NCI-H1048 (cell line): Measurements from ENCODE around the gene ASPSCR1.
"Not testable (repeated sequence)": the region's sequence is repeated elsewhere in the genome, so short reads cannot be mapped to it uniquely, and the experiment has no call there.

Experiments
- DNase-seq: peaks from one replicate; lab custom pipeline; 2025; lab: John Stamatoyannopoulos, UW

ASPSCR1 gene

DNA sequence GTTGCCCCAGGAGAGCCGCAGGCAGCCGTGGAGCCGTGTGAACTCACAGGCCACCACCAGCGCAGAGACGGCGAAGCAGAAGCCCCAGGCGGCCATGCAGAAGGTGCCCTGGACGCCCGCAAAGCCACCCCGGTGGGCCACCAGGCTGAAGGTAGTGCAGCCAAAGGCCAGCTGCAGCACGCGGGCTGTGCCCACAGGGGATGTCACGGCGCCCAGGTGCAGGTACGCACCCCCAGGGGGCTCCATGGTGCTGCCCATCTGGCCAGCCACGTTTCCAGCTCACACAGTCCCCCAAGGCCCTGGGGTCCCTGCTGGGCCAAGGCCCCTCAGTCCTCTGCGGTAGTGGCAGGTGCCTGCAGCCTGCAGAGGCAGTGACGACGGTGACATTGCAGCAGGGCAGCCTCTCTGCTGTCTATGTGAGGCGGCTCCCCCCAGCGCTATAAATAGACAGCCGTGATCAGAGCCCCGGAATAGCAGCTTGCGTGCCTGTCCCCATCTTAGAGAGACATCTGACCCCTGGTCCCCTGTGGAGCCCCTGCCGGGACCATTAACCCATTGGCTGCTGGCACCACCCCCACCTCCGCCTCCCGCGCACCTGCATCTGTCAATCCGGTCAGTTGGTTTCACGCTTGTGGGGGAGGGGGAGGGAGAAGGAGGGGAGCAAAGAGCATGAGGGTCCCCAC lies 35.8 kb upstream of the ASPSCR1 start:
- no peak for DNase-seq

DNA sequence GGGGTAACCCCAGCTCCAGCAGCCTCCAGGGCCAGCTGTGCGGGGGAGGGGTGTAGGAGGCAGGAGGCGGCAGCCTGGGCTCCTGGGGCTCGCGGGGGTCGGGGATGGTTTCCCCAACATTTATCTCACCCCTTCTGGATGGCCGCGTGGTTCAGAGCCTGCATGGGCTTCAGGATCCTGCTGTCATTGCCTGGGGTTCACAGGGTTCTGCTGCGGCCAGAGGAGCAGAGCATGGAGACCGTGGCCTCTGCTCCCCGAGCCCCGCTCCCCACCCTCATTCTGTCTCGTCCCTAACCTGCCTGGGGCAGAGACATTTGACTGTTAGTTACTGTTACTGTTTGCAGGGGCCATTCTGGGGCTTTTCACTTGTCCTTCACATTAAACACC lies 35.3 kb upstream of the ASPSCR1 start:
- no peak for DNase-seq

DNA sequence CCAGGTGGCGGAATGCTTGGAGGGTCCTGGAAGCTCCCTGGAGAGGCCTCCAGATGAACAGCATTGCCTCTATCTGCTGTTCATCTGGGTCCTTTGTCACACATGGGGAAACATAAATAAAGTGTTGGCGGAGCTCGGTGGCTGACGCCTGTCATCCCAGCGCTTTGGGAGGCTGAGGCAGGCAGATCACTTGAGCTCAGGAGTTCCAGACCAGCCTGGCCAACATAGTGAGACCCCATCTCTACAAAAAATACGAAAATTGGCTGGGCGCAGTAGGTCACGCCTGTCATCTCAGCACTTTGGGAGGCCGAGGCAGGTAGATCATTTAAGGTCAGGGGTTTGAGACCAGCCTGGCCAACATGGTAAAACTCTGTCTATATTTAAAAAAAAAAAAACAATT lies 32.6 kb upstream of the ASPSCR1 start:
- no peak for DNase-seq

DNA sequence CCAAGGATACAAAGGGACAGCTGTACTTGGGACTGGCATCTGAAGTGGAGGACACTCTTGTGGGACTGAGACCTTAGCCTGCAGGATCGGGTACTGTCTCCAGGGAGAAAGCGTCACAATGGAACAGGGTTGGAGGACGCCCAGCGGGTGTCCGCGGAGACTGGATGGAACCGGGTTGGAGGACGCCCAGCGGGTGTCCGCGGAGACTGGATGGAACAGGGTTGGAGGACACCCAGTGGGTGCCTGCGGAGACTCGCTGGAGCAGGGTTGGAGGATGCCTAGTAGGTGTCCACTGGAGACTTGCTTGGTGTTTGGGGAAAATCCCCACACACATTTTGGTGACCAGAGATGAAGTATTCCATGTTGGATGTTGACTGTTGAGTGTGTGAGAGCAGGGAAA lies 30.2 kb upstream of the ASPSCR1 start, which contains the start of gene MYADML2:
MYADML2 (minus strand) TSS at position 45 of the 400 bp plus-strand sequence. CDS start 5,492 bp downstream, outside the sequence.
- DNase-seq, result no peak

DNA sequence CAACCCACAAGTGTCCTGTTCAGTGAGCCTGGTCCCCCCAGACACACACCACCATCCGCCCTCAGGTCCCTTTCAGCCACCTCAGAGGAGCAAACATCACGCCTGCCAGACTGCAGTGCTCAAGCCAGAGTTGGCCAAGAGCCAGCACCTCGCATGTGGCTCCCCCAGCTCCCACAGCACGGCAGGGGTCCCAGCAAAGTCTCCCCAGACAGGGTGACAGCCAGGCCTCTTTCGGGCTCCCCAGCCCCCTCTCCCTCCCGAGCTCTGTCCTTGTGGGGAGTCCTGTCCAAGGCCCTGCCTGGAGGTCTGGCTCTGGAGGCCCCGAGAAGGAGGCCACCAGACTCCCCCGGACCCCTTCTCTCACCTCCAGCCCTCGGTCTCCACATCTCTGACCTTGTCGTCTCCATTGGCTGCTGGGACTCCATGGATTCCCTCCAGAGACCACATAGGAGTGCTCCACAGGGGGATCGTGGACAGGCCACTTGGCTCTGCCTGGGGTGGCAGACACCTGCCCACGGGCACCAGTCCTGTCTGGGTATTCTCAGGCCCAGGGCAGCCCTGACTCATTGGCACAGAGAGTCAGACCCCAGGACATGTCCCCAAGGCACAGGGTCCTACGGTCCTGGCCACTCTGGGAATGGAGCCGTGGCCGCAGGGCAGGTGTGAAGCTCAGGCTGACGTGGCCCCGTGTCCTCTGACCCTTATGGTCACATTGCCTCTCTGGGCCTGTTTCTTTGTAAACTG lies 28.6 kb upstream of the ASPSCR1 start:
- DNase-seq, result no peak

DNA sequence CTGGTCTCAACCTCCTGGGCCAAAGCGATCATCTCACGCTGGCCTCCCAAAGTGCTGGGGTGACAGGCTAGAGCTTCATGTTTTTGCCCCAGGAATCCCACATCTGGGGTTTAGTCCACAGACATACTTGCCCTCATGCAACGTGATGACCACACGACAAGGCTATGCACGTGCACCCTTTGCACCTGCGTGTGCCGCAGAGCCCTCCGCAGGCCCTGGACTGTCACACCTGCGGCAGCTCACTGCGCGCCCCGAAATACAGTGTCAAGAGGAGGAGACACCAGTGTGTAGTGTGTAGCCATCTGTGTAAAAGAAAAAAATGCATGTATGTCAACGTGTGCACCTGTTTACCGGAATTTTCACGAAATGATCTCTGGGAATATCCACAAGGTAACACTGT lies 26.9 kb upstream of the ASPSCR1 start:
- DNase-seq, result no peak

DNA sequence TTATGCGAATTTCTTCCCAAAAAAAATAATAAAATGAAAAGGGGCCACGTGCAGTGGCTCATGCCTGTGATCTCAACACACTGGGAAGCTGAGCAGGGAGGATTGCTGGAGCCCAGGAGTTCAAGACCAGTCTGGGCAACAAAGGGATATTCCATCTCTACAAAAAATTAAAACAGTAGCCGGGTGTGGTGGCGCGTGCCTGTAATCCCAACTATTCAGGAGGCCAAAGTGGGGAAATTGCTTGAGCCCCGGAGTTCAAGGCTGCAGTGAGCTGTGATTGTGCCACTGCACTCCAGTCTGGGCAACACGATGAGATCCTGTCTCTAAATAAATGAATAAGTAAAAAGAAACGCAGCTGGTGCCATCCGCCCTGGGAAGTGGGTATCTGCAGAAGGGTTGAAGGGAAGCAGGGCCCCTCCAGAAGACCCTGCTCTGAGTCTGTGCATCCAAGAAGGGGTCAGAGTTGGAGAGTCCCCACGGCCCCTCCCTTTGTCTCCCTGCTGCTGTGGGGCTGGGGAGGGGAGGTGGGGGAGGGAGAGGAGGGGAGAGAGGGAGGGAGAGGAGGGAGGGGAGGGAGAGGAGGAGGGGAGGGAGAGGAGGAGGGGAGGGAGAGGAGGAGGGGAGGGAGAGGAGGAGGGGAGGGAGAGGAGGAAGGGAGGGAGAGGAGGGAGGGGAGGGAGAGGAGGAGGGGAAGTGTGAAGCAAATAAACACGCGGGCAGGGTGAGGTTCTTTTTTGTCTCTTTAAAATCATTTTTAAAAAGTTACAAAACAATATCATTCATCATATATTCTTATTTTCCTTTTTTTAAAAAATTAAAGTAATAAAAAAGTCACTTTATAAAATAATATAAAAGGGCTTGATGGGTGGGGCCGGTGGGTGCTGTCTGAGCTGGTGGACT lies 25.4 kb upstream of the ASPSCR1 start:
- no peak for DNase-seq

DNA sequence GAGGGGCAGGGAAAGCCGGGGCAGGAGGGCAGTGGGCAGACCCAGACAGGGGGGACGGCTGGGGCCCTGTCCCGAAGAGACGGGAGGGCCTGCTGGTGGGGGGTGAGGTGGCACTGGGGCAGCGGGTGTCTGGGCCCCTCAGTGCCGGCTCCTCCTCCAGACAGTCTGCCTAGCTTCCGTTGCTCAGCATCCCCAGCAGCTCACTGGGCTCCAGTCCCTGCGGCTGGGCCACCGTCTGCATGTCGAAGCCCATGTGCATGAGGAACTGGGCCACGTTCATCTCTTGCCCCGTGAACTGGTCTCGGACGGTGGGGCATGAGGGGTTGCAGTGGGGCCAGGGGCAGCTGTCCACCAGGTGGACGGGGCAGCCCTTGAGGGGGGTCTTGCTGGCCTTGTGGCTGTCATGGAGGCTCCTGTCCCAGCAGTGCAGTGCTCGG lies 24.6 kb upstream of the ASPSCR1 start:
- no peak for DNase-seq

DNA sequence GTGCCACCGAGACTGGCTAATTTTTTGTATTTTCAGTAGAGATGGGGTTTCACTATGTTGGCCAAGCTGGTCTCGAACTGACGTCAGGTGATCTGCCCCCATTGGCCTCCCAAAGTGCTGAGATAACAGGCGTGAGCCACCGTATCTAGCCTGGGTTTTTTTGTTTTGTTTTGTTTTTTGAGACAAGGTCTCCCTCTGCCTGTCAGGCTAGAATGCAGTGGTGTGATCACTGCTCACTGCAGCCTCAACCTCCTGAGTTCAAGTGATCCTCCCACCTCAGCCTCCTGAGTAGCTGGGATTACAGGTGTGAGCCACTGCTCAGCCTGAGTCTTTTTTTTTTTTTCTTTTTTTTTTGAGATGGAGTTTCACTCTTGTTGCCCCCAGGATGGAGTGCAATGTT lies 24.0 kb upstream of the ASPSCR1 start:
- DNase-seq, result not testable (repeated sequence)

DNA sequence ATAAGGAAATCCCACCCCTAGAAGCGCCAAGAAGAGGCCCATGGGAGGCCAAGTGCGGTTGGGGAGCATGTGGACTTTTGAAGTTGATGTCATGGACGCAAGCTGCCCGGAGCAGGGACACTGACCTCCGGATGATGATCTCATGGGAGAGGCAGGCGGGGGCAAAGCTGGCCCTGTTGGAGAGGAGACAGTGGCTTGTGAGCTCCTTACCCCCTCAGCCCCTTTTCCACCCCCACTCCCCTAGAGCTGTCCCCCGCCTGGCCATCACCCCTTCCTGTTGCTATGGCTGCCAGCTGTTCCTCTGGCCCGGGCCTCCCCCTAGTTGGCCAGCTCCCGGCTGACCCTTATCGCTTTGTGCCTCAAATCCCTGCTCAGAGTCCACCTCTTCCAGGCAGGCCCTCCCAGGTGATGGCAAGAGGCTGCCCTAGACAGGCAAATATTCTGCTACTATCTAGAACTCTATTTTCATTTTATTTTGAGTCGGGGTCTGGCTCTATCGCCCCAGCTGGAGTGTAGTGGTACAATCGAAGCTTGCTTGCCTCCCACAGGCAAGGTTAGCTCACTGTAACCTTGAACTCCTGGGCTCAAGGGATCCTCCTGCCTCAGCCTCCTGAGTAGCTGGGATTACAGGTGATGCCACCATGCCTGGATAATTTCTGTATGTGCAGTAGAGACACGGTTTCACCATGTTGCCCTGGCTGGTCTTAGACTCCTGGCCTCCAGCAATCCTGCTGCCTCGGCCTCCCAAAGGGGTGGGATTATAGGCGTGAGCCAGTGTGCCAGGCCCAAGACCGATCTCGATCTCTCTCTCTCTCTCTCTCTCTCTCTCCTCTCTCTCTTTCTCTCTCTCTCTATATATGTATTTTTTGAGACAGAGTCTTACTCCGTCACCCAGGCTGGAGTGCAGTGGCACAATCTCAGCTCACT lies 23.0 kb upstream of the ASPSCR1 start:
- no peak for DNase-seq

DNA sequence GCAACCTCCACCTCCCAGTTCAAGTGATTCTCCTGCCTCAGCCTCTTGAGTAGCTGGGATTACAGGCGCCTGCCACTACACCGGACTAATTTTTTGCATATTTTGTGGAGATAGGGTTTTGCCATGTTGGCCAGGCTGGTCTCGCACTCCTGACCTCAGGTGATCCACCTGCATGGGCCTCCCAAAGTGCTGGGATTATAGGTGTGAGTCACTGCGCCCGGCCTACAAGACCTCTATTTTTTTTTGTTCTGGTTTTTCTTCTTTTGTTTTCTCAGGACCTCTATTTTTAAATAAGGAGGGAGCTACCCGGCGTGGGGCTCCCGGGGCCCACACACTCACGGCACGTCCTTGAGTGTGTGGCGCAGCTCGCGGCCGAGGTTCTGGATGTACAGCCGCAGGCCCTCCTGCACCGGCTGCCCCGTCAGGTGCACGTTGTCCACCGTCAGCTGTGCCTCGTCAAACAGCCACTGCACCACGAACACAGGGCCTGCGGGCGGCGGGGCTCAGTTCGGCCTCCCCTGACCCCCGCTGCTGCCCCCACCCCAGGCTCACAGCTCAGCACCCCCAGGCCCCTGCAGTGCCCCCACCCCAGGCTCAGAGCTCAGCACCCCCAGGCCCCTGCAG lies 22.3 kb upstream of the ASPSCR1 start:
- DNase-seq, result no peak

DNA sequence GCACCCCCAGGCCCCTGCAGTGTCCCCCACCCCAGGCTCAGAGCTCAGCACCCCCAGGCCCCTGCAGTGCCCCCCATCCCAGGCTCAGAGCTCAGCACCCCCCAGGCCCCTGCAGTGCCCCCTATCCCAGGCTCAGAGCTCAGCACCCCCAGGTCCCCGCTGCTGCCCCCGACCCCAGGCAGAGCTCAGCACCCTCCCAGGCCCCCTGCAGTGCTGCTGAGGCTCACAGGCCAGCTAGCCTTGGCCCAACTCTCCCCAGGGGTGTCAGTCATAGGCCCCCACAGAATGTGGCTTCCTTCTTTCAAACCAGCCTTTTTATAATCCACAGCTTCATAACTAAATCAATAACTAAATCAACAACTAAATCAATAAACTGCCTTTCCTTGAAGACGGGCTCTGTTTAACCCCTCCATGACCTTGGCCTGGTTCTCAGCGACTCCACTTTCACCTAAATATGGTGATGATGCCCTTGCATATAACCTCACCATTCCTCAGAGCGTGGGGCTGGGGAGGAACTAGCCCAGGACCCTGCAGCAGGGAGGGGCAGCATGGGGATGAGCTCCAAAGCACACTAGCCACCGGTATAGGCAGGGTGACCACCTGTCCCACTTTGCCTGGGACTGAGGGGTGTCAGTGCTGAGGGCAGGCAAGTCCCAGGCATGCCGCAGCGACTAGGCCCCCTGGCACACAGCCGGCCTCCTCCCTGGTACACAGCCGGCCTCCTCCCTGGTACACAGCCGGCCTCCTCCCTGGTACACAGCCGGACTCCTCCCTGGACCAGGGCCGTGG lies 21.5 kb upstream of the ASPSCR1 start:
- no peak for DNase-seq

DNA sequence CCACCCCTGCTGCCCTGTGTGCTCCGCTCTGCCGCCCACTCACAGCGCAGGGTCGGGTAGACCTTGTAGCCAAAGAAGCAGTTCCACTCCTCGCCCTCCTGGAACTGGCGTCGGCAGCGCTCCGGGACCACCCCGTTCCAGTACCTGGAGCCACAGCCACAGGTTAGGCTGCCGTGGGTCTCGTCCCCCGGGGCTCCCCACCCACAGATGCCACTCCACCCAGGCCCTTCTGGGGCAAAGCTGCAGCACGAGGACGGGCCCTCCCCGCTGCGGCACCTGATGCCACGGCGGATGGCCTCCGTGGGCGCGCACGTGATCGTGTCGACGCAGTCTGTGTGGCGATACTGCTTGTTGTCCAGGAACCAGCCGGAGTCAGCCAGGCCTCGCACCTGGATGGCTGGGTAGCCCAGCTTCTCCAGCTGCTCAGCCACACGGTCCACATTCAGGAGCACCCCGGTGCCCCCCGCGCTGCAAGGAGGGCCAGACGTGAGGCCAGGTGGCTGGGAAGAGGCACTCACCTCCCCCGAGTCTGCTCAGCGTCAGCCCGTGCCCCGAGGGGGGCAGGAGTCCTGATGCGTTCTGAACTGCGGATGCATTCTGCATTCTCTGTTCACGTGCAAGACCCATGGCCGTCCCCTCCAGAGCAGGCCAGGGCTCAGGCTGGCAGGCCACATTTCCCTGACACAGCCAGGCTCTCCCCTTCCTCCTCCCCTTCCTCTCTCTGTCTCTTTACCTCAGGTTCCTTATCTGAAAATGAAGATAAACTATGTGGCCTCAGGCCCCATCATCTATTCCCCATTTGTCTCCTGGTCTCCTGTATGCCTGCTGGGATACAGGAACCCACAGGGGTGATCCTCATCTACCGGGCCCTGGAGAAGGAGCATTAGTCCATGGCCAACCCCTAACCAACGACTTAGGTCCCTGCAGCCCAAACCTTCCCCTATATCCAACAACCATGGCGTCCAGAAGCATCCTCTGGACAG lies 20.5 kb upstream of the ASPSCR1 start:
- DNase-seq, result no peak

DNA sequence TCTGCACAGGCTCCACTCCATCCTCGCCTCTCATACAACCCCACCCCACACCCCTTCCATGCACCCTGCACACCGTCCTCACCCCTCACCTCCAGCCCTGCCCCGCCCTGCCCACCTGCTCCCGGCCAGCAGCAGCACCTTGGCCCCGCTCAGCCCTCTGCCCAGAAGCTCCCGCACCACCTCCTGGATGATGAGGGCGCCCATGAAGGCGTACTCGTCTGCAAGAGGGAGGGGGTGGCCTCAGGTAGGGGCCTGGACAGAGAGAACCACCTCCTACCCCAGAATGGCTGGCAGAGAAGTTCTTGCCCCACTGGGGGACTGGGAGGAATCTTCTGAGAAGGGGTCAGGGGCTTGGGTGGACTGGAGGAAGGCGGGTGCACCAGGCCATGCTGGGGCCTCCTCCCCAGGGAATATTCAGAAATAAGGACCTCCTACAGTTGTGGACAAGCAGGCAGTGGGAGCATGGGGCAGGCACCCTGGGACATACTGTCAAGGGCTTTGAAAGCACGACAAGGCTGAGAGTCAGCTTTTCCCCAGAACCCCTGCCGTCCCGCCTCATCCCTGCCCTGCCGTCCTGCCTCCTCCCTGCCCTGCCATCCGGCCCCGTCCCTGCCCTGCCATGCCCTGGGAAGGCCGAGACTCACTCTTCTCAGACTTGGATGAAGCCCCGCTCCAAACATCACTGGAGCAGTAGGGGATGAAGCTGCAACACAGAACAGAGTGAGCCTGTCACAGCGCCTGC lies 19.6 kb upstream of the ASPSCR1 start:
- no peak for DNase-seq

DNA sequence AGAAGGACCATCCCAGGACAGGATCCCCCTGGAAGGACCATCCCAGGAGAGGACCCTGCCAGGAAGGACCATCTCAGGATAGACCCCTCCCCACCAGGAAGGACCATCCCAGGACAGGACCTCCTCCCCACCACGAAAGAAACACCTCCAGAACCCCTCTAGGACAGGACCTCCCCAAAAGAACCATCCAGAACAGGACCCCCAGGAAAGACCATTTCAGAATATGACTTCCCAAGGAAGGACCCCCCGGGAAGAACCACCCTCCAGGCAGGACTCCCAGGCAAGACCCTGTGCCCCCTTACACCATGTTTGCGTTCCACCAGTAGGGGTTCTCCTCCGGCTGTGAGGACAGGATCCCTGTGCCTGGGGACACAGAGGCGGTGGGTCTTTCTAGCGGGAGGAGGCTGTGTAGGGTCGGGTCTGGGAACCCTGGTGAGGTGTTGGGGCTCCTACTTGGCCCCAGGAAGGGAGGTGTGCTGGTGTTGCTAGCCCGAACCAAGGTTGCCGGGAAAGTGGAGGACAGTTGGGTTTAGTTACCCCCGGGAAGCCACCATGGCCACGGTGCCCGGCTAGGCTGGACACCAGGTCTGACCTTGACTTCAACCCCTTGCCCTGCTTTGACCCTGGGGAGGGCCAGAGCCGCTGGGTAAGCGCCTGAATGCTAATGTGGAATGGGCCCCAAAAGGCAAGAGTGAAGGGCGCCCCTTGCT lies 18.6 kb upstream of the ASPSCR1 start:
- no peak for DNase-seq

DNA sequence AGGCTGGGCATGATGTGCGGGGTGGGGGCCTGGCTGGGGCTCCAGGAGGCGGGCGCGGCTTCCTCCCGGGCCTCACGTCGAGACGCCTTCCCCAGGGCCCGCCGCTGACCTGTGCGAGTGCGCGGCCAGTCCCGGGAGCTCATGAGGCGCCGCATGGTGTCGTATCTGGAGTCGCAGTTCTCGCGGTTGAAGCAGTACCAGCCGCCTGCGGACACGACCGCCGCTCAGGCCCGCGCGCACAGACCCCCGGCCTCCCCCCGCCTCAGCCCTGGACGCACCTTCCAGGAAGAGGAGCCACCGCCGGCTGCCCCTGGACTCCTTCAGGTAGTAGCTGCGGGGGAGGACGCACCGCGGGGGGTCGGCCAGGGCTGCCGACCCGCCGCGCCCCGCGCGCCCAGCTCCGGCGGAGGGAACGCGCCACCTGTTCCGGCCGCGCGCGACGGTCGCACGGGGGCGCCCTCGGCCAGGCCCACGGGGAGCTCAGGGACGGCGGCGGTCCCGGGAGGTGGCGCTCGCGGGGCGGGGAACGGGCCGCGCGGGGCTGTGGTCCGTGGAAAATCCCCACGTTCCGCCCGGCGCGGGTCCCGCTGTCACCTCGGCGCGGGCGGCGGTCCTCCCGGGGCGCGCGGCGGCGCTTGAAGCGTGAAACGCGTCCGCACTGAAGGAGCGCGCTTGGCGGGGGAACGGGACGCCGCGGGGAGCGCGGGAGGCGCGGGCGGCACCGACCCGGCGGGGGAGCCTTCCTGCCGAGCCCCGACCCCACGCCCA lies 17.9 kb upstream of the ASPSCR1 start:
- no peak for DNase-seq
